ENCODE results near the gene FKBP7. TPM values are rescaled to one million over a fixed set of nuclear protein-coding genes. Genes with fewer than 3 reads are reported as not detected.

FKBP7 gene
- total and polyA plus RNA-seq, 2 of the 13 experiments (the other 11 are each of a cell fraction or from before 2014, with no cell fraction given): 12.4 to 14.8 TPM

- TF ChIP-seq, protein P1, sequence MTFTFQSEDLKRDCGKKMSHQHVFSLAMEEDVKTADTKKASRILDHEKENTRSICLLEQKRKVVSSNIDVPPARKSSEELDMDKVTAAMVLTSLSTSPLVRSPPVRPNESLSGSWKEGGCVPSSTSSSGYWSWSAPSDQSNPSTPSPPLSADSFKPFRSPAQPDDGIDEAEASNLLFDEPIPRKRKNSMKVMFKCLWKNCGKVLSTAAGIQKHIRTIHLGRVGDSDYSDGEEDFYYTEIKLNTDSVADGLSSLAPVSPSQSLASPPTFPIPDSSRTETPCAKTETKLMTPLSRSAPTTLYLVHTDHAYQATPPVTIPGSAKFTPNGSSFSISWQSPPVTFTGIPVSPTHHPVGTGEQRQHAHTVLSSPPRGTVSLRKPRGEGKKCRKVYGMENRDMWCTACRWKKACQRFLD (CRISPR knock-in tag; IDR thresholded peaks at IDR 0.05; ENCODE audit: borderline replicate concordance): 0 out of 2 replicates have a peak, but pooled peaks have one; percentile 38
- TF ChIP-seq DNMT1 (CRISPR knock-in tag; IDR thresholded peaks at IDR 0.05) (peak; percentile 60; the same call in 1 of the 2 replicates), TSC22D2 (CRISPR knock-in tag; IDR thresholded peaks at IDR 0.05; ENCODE audit: borderline replicate concordance) (no peak), ATF1 (CRISPR knock-in tag; IDR thresholded peaks at IDR 0.05) (0 out of 2 replicates have a peak, but pooled peaks have one; percentile 21), MAFG (CRISPR knock-in tag; IDR thresholded peaks at IDR 0.05) (no peak), ZNF350 (CRISPR knock-in tag; IDR thresholded peaks at IDR 0.05; ENCODE audit: borderline replicate concordance, low read depth) (0 out of 2 replicates have a peak, but pooled peaks have one; percentile 29), ZNF614 (CRISPR knock-in tag; IDR thresholded peaks at IDR 0.05; ENCODE audit: borderline replicate concordance) (0 out of 2 replicates have a peak, but pooled peaks have one; percentile 53), KMT2B (CRISPR knock-in tag; IDR thresholded peaks at IDR 0.05) (peak; percentile 71; the same call in 1 of the 2 replicates), KAT2B (IDR thresholded peaks at IDR 0.05; ENCODE audit: borderline replicate concordance, low read depth, low read length) (no peak), KLF6 (CRISPR knock-in tag; IDR thresholded peaks at IDR 0.05) (peak; percentile 69; the same call in 1 of the 2 replicates), TEAD3 (CRISPR knock-in tag; optimal IDR thresholded peaks at IDR 0.05; ENCODE audit: borderline replicate concordance) (peak; percentile 12), CREBL2 (CRISPR knock-in tag; IDR thresholded peaks at IDR 0.05; ENCODE audit: borderline replicate concordance) (no peak), HIVEP1 (CRISPR knock-in tag; IDR thresholded peaks at IDR 0.05) (peak; percentile 42; the same call in 1 of the 2 replicates), ZNF761 (CRISPR knock-in tag; conservative IDR thresholded peaks at IDR 0.05) (peak; percentile 42; the same call in 1 of the 2 replicates), FOXK1 (CRISPR knock-in tag; IDR thresholded peaks at IDR 0.05; ENCODE audit: borderline replicate concordance, low read depth) (0 out of 2 replicates have a peak, but pooled peaks have one; percentile 23), ZNF7 (CRISPR knock-in tag; IDR thresholded peaks at IDR 0.05) (no peak), ZNF772 (CRISPR knock-in tag; IDR thresholded peaks at IDR 0.05) (peak; percentile 67; the same call in 1 of the 2 replicates), MEIS2 (CRISPR knock-in tag; IDR thresholded peaks at IDR 0.05) (peak; percentile 59; the same call in 1 of the 2 replicates), NFE2L2 (IDR thresholded peaks at IDR 0.05; ENCODE audit: low read length) (no peak), ZNF12 (CRISPR knock-in tag; IDR thresholded peaks at IDR 0.05) (0 out of 2 replicates have a peak, but pooled peaks have one; percentile 19), SMAD3 (CRISPR knock-in tag; IDR thresholded peaks at IDR 0.05) (no peak), LBX2 (CRISPR knock-in tag; IDR thresholded peaks at IDR 0.05; ENCODE audit: borderline replicate concordance) (peak; percentile 15; the same call in 1 of the 2 replicates)
- TF ChIP-seq, protein P2, sequence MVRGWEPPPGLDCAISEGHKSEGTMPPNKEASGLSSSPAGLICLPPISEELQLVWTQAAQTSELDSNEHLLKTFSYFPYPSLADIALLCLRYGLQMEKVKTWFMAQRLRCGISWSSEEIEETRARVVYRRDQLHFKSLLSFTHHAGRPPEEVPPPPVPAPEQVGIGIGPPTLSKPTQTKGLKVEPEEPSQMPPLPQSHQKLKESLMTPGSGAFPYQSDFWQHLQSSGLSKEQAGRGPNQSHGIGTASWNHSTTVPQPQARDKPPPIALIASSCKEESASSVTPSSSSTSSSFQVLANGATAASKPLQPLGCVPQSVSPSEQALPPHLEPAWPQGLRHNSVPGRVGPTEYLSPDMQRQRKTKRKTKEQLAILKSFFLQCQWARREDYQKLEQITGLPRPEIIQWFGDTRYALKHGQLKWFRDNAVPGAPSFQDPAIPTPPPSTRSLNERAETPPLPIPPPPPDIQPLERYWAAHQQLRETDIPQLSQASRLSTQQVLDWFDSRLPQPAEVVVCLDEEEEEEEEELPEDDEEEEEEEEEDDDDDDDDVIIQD (CRISPR knock-in tag; IDR thresholded peaks at IDR 0.05; ENCODE audit: low read depth): peak; percentile 74; the same call in 1 of the 2 replicates
- TF ChIP-seq, protein P3, sequence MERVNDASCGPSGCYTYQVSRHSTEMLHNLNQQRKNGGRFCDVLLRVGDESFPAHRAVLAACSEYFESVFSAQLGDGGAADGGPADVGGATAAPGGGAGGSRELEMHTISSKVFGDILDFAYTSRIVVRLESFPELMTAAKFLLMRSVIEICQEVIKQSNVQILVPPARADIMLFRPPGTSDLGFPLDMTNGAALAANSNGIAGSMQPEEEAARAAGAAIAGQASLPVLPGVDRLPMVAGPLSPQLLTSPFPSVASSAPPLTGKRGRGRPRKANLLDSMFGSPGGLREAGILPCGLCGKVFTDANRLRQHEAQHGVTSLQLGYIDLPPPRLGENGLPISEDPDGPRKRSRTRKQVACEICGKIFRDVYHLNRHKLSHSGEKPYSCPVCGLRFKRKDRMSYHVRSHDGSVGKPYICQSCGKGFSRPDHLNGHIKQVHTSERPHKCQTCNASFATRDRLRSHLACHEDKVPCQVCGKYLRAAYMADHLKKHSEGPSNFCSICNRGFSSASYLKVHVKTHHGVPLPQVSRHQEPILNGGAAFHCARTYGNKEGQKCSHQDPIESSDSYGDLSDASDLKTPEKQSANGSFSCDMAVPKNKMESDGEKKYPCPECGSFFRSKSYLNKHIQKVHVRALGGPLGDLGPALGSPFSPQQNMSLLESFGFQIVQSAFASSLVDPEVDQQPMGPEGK (CRISPR knock-in tag; IDR thresholded peaks at IDR 0.05): peak; percentile 95
Measured at GRCh38 chr2:178480227-178481181, 2.1 kb upstream of the FKBP7 start, which contains the start of gene PLEKHA3 (continued).
